Stimulated activated CD4-positive, alpha-beta T cell treated with anti-CD3 and anti-CD28 coated beads, Interleukin-4, amount 100 ng/mL, for 1 hour (primary cell): Measurements from ENCODE around the gene JPH2.

ENCODE experiments used
- DNase-seq: peaks from one replicate; pipeline ENCODE4 v3.0.0-alpha.2; 2020

JPH2 gene

DNA sequence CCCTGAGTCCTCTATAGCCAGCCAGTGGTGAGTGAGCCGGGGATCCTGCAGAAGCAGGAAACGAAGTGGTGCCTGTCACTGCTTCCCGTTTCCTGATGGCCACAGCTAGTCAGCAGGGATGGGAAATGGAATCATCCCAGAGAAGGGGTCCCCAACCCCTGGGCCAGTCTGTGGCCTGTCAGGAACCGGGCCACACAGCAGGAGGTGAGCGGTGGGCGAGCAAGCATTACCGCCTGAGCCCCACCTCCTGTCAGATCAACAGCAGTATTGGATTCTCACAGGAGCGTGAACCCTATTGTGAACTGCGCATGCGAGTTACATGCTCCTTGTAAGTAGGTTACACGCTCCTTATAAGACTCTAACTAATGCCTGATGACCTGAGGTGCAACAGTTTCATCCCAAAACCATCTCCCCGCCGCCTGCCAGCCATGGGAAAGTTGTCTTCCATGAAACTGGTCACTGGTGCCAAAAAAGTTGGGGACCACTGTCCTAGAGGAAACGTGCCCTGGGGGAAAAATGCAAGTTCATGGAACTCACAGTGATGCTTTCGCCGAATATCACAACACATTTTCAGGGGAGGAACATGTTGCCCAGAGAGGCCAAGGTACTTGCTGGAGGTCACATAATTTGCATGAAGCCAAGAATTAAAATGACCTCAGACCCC, 113.8 kb downstream of the JPH2 start:
- no peak for DNase-seq

DNA sequence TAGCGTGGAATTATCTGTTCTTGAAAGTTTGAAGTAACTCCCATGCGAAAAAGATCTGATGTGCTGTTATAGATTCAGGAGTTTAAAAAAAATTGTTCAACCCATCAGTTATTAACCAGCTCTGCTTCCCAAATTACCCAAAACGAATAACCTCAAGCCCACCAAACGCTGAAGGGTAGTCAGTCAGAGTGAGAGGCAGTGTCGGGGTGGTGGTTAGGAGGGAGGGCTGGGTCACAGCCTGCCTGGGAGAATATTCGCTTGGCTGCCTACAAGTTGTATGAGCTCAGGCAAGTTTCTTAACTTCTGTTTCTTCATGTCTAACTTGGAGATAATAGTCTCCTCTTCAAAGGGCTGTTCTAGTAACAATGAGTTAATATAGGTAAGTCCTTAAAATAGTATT, 114.6 kb downstream of the JPH2 start:
- DNase-seq, result no peak

DNA sequence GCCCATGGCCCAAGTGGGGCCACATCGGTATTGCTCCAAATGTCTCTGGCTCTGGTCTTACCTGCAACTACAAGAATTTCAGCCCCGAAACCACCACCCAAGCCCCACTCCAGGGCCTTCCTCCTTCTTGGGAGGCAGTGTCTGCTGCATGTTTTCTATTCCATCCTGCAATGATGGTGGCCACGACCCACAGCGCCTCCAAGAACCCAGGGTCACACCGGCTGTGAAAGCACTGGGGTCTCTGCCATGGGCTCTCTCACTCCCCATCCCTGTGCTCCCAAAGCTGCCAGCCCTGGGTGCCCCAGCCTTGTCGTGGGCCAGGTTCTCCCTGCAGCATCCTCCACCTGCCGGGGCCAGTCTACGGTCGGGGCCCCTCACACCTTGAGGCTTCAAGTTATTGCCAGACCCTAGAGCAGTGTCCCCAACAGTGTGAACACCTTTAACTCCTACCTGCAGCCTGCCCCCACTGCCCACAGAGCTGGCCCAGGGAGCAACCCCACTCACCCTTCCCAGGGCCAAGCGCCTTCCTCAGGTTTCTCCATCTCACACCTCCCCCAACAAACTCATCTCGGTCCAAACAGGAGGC, 115.4 kb downstream of the JPH2 start:
- no peak for DNase-seq

- DNase-seq, result no peak
Observed at GRCh38 chr20:44071057-44071456, 115.9 kb downstream of the JPH2 start.

DNA sequence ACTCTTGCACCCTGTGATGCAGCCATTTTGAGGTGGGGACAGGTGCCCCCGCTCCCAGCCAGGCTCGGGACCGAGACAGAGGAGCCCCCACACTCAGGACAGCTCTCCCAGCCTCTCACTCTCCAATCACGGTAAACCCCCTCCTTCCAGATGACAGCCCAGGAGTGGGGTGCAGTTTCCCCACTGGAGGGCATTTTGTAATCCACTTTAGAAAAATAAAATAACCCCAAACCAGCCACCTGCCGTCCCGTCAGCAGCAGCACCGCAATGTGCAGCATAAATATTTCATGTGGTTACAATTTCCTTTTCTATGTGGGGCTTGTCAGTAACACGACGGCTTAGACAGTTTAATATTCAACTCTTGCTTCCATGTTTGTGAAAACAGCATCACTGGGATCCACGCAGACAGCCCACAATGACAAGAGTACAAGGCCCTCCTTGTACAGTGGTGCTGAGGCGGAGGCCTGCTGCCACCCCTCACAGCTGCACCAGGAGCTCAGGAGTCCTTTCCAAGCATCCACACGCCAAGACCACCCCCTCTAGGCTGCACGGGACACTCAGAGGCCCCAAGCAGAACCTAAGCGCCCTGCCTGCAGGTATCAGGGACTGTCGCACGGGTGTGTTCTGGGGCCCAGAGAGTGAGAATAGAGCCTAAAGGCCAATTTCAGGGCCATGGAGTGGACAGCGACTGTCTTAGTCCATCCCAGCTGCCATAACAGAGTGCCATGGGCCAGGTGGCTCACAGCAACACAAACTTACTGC, 116.7 kb downstream of the JPH2 start:
- no peak for DNase-seq

DNA sequence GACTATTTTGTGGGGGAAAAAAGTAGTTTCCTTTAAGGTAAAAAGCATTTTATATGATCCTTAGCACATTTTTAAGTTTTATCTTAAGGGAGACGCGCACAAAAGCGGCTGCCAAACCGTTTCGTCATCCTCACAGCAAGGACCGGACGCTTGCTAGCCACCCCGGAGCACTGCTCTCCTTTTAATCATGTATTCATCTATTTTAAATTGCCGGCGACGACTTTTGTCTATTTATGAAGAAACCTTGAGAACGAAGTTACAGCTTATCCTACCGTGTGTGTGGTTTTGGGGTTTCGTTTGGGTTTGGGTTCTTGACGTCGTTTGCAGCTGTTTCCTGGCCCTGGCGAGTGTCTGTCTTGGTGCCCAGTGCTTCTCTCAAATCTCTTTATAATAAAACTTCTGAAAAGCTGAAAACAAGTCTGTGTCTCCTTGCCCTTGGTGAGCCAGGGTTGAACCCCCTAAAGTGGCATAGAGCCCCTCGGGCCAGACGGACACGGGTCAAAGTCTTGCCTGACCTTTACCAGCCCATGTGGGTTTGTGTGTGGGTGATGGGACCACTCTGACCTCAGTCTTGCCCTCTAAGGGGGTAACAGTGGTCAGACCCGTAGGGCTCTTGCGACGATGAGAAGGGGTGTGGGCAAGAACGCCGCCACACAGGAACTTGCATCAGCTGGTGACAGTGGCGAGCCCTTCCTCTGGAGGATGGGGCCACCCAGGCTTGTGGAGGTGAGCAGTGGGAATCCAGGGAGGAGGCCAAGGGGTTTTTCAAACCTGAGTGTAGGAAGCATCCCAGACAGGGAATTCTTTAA, 117.6 kb downstream of the JPH2 start:
- peak; percentile 41 for DNase-seq

DNA sequence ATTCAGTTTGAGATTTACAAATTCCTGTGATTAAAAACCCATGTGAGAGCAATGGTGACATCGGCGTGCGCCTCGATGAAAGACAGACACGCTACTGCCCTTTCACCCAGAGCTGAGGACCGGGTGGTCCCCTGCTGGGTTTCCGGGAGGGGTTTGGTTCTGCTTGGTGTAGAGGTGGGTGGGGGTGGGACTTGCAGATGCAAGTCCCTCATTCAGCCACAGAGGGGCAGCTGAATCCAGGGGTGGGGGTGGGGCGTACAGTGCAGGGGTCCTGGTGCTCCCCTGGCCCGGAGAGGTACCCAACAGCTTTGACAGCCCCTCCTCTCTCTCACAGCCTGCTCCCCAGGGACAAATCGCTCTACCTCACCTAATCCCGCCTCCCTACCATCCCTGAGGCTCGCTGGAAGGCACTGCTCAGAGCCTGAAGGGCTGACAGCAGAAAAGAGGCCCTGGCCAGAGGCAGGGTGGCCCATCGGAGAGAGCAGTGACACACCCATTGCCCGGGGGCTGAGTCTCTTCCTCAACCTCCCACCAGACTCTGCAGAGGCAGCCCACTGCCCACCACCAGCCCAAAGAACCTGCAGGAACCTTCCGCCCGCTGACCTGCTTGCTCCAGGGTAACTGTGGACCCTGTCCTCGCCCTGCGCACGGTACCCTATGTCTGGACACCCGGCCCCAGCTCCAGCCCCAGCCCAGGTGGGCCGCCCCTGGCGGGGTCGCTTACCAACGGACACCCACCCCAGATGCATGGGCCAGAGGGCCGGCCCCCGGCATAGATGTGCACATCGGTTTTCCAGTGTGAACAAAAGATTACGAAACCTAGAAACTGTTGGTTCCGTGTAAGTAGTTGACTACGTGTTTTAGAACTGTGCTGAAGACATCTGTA, 118.4 kb downstream of the JPH2 start:
- DNase-seq, result no peak

DNA sequence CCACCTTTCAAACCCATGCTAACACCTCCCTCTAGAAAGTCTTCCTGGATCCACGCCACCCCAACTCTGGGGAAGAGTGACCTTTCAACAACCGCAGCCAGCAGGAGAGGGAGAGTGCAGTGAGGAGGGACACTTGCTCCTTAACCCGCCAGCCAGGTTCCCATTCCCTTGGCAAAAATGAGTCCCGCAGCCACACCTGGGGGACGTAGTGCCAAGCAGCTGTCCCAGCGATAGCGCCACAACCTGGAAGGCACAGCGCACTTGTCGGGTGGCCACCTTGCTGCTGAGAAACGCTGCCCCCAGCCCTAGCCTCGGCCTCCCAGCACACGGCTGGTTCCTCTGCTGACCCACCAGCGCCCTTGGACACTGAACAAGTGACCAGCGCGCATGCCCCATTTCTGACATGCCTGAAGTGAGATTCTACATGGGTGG, 119.3 kb downstream of the JPH2 start:
- DNase-seq, result no peak

GRCh38 chr20:44066645-44067606, 120.1 kb downstream of the JPH2 start:
- no peak for DNase-seq

- DNase-seq, result no peak
Observed at GRCh38 chr20:44065401-44066340, 121.3 kb downstream of the JPH2 start.

DNA sequence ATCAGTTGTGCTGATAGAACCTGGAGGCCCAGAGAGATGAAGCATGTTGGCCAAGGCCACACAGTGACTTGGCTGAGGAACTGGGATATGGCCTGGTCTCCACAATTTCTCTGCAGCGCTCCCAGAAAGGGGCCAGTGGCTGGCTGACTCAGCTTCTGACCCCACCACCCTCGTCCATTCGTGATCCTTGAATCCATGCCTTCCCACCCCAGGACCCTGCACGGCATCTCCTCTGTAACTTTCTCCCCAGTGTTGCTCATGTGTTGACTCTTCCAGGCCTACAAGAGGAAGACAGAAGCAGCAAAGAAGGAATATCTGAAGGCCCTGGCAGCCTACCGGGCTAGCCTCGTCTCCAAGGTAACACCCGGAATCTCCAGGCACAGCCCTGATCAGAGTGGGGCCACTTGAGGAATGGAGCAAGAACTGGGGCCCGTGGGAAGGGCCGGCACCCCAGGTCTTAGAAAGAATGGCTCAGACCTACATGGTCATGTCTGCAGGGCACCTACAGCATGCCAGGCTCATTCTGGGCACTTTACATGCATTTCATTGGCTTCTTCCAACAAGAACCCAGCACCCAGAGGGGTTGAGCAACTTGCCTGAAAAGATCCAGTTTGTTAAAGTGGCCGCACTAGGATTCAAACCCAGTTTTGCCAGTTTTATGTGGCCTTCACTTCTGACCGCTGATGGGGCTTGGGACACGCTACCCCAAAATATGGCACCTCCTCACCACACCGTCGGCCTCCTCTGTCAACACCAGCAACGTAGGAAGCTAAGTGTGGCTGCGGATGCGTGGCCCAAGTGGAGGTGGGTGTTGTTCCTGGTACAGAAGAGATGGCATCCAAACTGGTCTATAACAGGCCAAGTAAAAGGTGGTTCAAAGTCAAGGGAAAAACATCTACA, 122.2 kb downstream of the JPH2 start:
- DNase-seq, result no peak
